BJ (cell line): ENCODE results near the gene DUOXA1. TPM values are rescaled to one million over a fixed set of nuclear protein-coding genes. Genes with fewer than 3 reads are reported as not detected.

Source experiments
- CTCF ChIA-PET: fragments of 350-600 bp; formaldehyde crosslinking; extraction: SDS; loops from one replicate; lab custom pipeline; 2021; ENCODE audit warnings: antibody characterized with exemption, inconsistent platforms; lab: Yijun Ruan, JAX
- POLR2A ChIA-PET: fragments of 300-600 bp; sonication (Branson Sonifier 250); formaldehyde crosslinking; extraction: SDS; loops from one replicate; lab custom pipeline; 2021; ENCODE audit warnings: antibody characterized with exemption; lab: Charles Lee
- DNase-seq: peaks from one replicate; pipeline ENCODE4 v3.0.0-alpha.2; 2011; ENCODE audit warnings: low read depth
- H3K27me3 ChIP-seq: 2 replicates; pipeline ENCODE4 v1.6.0; 2011; ENCODE audit warnings: low read length; ENCODE audit not compliant: control insufficient read depth, insufficient read depth
- H3K36me3 ChIP-seq: 2 replicates; pipeline ENCODE4 v1.5.1; 2011; ENCODE audit warnings: low read length; ENCODE audit not compliant: control insufficient read depth, insufficient read depth
- H3K4me3 ChIP-seq: 2 replicates; pipeline ENCODE4 v1.5.1; 2011; ENCODE audit warnings: low read depth, mild to moderate bottlenecking, control low read depth, low read length
- CTCF ChIP-seq: IDR thresholded peaks from 2 replicates; pipeline ENCODE4 v1.5.1; 2011; ENCODE audit warnings: low read depth, mild to moderate bottlenecking, control low read depth, inconsistent platforms, low read length, moderate library complexity; ENCODE audit not compliant: insufficient read depth
- polyA plus RNA-seq: library from polyadenylated mRNA; depleted of rRNA; stranded (reverse); fragments of >200 nt; gene quantifications from 2 replicates; pipeline ENCODE4 v1.2.3, GENCODE V29; 2011

DUOXA1 gene
- polyA plus RNA-seq, 1 experiment: not detected

DNA sequence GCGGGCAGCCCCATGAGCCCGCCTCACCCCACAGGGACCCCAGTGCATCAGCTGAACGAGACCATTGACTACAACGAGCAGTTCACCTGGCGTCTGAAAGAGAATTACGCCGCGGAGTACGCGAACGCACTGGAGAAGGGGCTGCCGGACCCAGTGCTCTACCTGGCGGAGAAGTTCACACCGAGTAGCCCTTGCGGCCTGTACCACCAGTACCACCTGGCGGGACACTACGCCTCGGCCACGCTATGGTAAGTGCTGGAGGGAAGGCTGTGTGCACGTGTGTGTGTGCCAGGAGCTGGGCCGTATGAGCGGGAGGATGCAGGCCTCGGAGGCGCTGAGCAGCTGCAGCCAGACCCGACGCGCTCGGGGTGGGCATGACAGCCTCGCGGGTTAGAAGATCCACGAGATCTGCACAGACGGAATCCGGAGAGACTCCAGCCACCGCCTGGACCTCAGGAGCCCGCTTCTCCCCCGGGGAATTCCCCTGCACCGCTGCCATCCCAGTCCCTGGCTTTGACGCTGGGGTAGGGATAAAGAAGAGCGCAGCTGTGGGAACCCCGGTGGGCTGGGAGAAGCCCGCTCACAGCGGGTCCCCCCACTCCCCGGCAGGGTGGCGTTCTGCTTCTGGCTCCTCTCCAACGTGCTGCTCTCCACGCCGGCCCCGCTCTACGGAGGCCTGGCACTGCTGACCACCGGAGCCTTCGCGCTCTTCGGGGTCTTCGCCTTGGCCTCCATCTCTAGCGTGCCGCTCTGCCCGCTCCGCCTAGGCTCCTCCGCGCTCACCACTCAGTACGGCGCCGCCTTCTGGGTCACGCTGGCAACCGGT is 13.0 kb downstream of the DUOXA1 start:
- CTCF ChIA-PET: interaction anchor here (2.6 to 3.4 kb wide), 2 partner anchors 10 to 21 kb away, joined by 29 to 33 read pairs; no protein-coding TSS in a partner anchor
- peaks cover 52% of the 10 kb centered on the region for H3K27me3 ChIP-seq
- POLR2A ChIA-PET: no interaction called here
- no peaks in the 10 kb centered on the region for H3K36me3 ChIP-seq
- no peak overlapping the region for H3K4me3 ChIP-seq
- TF ChIP-seq CTCF: no peak
- DNase-seq: no peak

DNA sequence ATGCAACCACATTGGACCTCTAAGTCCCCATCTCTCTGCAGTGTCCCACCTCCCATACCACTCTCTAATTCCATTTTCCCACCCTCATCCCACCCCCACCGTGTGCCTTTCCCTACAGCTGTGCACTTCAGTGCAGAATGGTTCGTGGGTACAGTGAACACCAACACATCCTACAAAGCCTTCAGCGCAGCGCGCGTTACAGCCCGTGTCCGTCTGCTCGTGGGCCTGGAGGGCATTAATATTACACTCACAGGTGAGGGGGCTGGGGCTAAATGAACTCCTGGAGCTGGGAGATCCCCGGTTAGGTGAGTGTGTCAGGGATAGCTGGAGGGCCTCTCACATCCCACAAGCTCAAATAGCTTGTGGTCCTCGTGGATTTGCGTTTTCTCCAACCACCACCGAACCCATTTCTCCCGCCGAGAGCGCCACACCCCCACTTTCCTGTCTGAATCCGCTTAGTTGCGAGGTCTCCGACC is 13.6 kb downstream of the DUOXA1 start:
- CTCF ChIA-PET: interaction anchor here (3.4 kb wide), 1 partner anchor 11 kb away, joined by 29 read pairs; no protein-coding TSS in a partner anchor
- POLR2A ChIA-PET: no interaction called here

DNA sequence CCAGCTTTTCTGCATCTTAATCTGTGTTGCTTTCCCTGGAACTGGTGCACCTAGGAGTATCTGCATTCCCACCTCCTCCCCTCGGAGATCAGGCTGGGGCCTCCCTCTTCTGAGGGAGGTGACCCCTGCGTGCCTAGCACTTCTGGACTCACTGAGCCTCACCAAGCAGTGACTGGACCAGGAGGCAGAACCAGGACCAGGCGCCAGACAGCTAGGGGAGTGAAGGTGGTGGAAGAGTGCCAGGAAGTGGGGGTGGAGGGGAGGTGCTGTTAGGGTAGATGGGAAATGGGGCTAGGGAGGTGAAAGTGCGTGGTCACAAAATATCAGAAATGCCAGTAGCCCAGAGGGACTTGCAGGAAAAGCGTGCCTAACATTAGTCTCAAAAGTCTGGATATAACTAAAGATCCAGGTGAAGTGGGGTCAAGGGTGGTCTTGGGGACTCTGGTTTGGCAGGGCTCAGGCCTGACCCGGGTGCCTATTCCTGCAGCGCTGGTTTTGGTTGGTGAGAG is 14.3 kb downstream of the DUOXA1 start:
- ChIA-PET CTCF (interaction anchor here (1.6 to 3.4 kb wide), 2 partner anchors 11 kb away, joined by 10 to 29 read pairs; no protein-coding TSS in a partner anchor), POLR2A (no interaction called here)
- no peak for DNase-seq
- no peak overlapping the region for H3K4me3 ChIP-seq
- no peak for TF ChIP-seq CTCF
- H3K36me3 ChIP-seq: no peaks in the 10 kb centered on the region
- H3K27me3 ChIP-seq: peaks cover 52% of the 10 kb centered on the region

More for the DNA sequence above, 13.6 kb downstream of the DUOXA1 start:
- Histone ChIP-seq H3K36me3 (no peaks in the 10 kb centered on the region), H3K4me3 (no peak overlapping the region), H3K27me3 (peaks cover 52% of the 10 kb centered on the region)
- no peak for DNase-seq
- no peak for TF ChIP-seq CTCF

GRCh38 chr15:45114751-45115085 is 15.0 kb downstream of the DUOXA1 start:
- H3K4me3 ChIP-seq: no peak overlapping the region
- no peak for TF ChIP-seq CTCF
- H3K36me3 ChIP-seq: no peaks in the 10 kb centered on the region
- no peak for DNase-seq
- H3K27me3 ChIP-seq: peaks cover 58% of the 10 kb centered on the region
- ChIA-PET POLR2A (no interaction called here), CTCF (interaction anchor here (1.6 kb wide), 1 partner anchor 11 kb away, joined by 10 read pairs; no protein-coding TSS in a partner anchor)

GRCh38 chr15:45114076-45114750 is 15.5 kb downstream of the DUOXA1 start, which contains the start of the genes DUOX2 and DUOXA2:
TSS of gene DUOX2 (minus strand) at chr15:45114172. CDS start at chr15:45113411, 761 bp downstream.
TSS of gene DUOXA2 (plus strand) at chr15:45114326. CDS start at chr15:45114606, 280 bp downstream.
- TF ChIP-seq CTCF: no peak
- DNase-seq: no peak
- Histone ChIP-seq H3K36me3 (no peaks in the 10 kb centered on the region), H3K27me3 (peaks cover 60% of the 10 kb centered on the region), H3K4me3 (no peak within 1 kb of the TSS)
- ChIA-PET POLR2A (no interaction called here), CTCF (interaction anchor here (0.6 to 1.6 kb wide), 2 partner anchors 12 to 92 kb away, joined by 4 to 10 read pairs; no protein-coding TSS in a partner anchor)
